NCI-H187 treated with DMSO at 0.1 percent for 48 hours (cell line): Measurements from ENCODE around the gene BEX4.
A peak's percentile ranks its signal among the peaks of the same experiment; 100 is the strongest.

Source experiments
- DNase-seq: peaks from one replicate; lab custom pipeline; 2025; lab: John Stamatoyannopoulos, UW

BEX4 gene

GRCh38 chrX:103240155-103240554 lies 25.2 kb downstream of the BEX4 start:
- no peak for DNase-seq

GRCh38 chrX:103248553-103248952 lies 33.6 kb downstream of the BEX4 start:
- no peak for DNase-seq

- DNase-seq = no peak
Measured at GRCh38 chrX:103249805-103250204, 34.9 kb downstream of the BEX4 start.

- DNase-seq = no peak
Measured at GRCh38 chrX:103250977-103251376, 36.1 kb downstream of the BEX4 start.

GRCh38 chrX:103253608-103254007 lies 38.7 kb downstream of the BEX4 start:
- DNase-seq = no peak

GRCh38 chrX:103254171-103254824 lies 39.4 kb downstream of the BEX4 start:
- no peak for DNase-seq

- peak; percentile 14 for DNase-seq
Measured at GRCh38 chrX:103254921-103255493, 40.1 kb downstream of the BEX4 start, which contains the start of gene TCEAL8. Gene TCEAL8 (minus strand): TSS chrX:103255155. CDS start chrX:103253979, 1,176 bp downstream.

- no peak for DNase-seq
Measured at GRCh38 chrX:103256651-103257050, 41.7 kb downstream of the BEX4 start.

GRCh38 chrX:103258275-103258674 lies 43.4 kb downstream of the BEX4 start:
- DNase-seq = no peak
